HepG2 (cell line): Measurements from ENCODE around the gene CSNK1E.

Experiments used
- CREB1 ChIP-seq, 2 experiments: fragments of 450-650 bp in 1 of 2; IDR thresholded peaks; 2 replicates each; pipeline ENCODE4 v1.6.1; 2016 to 2017; ENCODE audit warnings: control low read depth in 1 of 2, mild to moderate bottlenecking in 1 of 2, missing compliant biosample characterization in 1 of 2, missing genetic modification characterization in 1 of 2
- CTCF ChIP-seq: sonication (generic); formaldehyde crosslinking; IDR thresholded peaks from 2 replicates; pipeline ENCODE4 v1.5.0; 2020; ENCODE audit warnings: mild to moderate bottlenecking, missing genetic modification reagents, moderate library complexity
- ESRRA ChIP-seq: sonication (generic); formaldehyde crosslinking; IDR thresholded peaks from 2 replicates; pipeline ENCODE4 v1.5.1; 2020; ENCODE audit warnings: mild to moderate bottlenecking, low read depth, missing genetic modification reagents
- EZH2 ChIP-seq: conservative IDR thresholded peaks from 2 replicates; pipeline ENCODE4 v1.6.1; 2012; ENCODE audit warnings: mild to moderate bottlenecking, low read depth, low read length, moderate library complexity
- FOXM1 ChIP-seq: sonication (generic); formaldehyde crosslinking; IDR thresholded peaks from 2 replicates; pipeline ENCODE4 v1.5.0; 2020; ENCODE audit warnings: missing genetic modification reagents
- HOMEZ ChIP-seq: IDR thresholded peaks from 2 replicates; pipeline ENCODE4 v1.6.1; 2016; ENCODE audit warnings: low read depth
- JUND ChIP-seq: sonication (generic); formaldehyde crosslinking; IDR thresholded peaks from 2 replicates; pipeline ENCODE4 v1.8.0; 2022; ENCODE audit warnings: mild to moderate bottlenecking, missing genetic modification reagents
- MLXIP ChIP-seq: sonication (generic); formaldehyde crosslinking; IDR thresholded peaks from 2 replicates; pipeline ENCODE4 v1.9.0; 2021; ENCODE audit warnings: missing genetic modification reagents, borderline replicate concordance
- SMC3 ChIP-seq: IDR thresholded peaks from 2 replicates; pipeline ENCODE4 v1.6.1; 2011; ENCODE audit warnings: low read length, improper control_type of control experiment
- SP1 ChIP-seq, 2 experiments: fragments of 450-650 bp in 1 of 2; sonication (generic) in 1 of 2; formaldehyde crosslinking in 1 of 2; IDR thresholded peaks; 2 replicates each; pipeline versions ENCODE4 v1.4.0 to v1.6.1; 2016 to 2020; ENCODE audit warnings: missing genetic modification reagents in 1 of 2
- ZNF274 ChIP-seq: sonication (generic); formaldehyde crosslinking; IDR thresholded peaks from 2 replicates; pipeline ENCODE4 v1.5.1; 2020; ENCODE audit warnings: mild to moderate bottlenecking, missing genetic modification reagents
- ZNF331 ChIP-seq: sonication (generic); formaldehyde crosslinking; IDR thresholded peaks from 2 replicates; pipeline ENCODE4 v1.4.0; 2020; ENCODE audit warnings: missing genetic modification reagents
- ZSCAN30 ChIP-seq: sonication (generic); formaldehyde crosslinking; IDR thresholded peaks from 2 replicates; pipeline ENCODE4 v1.5.0; 2020; ENCODE audit warnings: mild to moderate bottlenecking, missing genetic modification reagents

DNA sequence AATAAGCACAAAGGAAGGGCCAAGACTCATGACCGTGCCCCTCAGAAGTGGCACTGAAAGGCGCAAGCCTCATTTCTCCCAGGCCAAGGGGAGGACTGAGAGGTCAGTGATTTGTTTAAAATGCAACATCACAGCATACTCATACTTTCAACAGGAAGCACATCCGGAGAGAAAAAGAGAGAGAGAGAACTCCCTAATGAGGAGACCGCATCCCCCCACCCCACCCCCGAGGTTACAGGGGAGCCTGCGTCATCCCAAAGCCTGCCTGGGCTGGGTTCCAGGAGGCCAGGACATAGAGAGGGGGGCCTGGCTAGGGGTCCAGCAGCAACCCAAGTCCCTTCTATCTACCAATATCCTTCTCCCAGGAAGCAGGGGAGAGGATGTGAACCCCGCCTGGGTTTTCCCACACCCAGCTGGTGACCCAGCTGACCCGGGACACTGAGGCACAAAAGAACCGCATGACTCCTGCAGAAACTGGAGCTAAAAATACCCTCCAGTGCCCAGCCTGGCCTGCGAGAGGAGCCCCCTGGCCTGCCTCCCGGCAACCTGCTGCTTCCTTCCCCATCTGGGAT is 3.8 kb downstream of the CSNK1E start:
- TF ChIP-seq HOMEZ (CRISPR knock-in tag) (no peak), CREB1 (IDR thresholded peaks at IDR 0.05) (no peak), CREB1 (CRISPR knock-in tag; IDR thresholded peaks at IDR 0.05) (no peak), SP1 (IDR thresholded peaks at IDR 0.05) (no peak), SP1 (CRISPR knock-in tag; IDR thresholded peaks at IDR 0.05) (no peak), ZNF331 (CRISPR knock-in tag) (no peak), CTCF (CRISPR knock-in tag) (no peak), ZNF274 (no peak), ZSCAN30 (no peak), MLXIP (CRISPR knock-in tag) (no peak), EZH2 (no peak), FOXM1 (CRISPR knock-in tag) (no peak), JUND (no peak), ESRRA (CRISPR knock-in tag) (no peak), SMC3 (no peak)
